ENCODE measurements around the gene ITSN1. TPM values are rescaled to one million over a fixed set of nuclear protein-coding genes. Genes with fewer than 3 reads are reported as not detected.
"Not testable (repeated sequence)": the region's sequence is repeated elsewhere in the genome, so short reads cannot be mapped to it uniquely, and the experiment has no call there.

ITSN1 gene
- 43.2 and 57.0 TPM in 2 replicates for total RNA-seq

DNA sequence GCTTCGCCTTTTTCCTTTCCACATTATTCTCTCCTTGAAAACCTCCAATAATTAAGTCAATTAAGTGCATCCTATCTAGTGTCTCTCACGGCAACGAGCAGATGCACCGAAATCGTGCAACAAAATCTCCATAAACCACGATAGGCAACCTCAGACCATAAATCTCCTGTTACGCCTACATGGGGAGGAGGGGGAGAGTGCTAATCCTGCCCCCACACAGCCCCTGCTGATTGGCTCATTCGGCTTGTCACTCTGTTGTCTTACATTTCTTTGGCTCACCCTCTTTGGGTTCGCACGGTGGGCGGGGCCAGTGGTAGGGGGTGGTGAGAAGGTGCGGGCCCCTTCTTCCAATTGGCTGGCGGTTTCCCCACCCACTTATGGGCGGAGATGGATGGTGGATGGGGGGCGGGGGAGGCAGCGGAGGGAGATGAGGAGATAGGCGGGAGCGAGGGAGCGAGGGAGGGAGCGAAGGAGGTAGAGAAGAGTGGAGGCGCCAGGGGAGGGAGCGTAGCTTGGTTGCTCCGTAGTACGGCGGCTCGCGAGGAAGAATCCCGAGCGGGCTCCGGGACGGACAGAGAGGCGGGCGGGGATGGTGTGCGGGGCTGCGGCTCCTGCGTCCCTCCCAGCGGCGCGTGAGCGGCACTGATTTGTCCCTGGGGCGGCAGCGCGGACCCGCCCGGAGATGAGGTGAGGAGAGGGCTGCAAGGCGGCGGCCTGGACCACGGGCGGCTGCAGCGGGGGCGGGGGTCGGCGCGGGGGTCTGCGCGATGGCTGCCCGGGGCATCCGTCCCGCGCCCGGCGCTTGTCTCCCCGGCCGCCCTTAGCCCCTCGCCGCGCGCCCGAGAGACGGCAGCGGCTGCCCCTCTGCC, at the start of gene ITSN1:
TSS of gene ITSN1 (plus strand) at position 475 of the 869 bp plus-strand sequence. CDS start 76,328 bp downstream, outside the sequence.
- TF ChIP-seq, protein P1, sequence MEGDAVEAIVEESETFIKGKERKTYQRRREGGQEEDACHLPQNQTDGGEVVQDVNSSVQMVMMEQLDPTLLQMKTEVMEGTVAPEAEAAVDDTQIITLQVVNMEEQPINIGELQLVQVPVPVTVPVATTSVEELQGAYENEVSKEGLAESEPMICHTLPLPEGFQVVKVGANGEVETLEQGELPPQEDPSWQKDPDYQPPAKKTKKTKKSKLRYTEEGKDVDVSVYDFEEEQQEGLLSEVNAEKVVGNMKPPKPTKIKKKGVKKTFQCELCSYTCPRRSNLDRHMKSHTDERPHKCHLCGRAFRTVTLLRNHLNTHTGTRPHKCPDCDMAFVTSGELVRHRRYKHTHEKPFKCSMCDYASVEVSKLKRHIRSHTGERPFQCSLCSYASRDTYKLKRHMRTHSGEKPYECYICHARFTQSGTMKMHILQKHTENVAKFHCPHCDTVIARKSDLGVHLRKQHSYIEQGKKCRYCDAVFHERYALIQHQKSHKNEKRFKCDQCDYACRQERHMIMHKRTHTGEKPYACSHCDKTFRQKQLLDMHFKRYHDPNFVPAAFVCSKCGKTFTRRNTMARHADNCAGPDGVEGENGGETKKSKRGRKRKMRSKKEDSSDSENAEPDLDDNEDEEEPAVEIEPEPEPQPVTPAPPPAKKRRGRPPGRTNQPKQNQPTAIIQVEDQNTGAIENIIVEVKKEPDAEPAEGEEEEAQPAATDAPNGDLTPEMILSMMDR (IDR thresholded peaks at IDR 0.05; ENCODE audit: insufficient read depth, low read depth, low read length) = no peak
- DNase-seq (ENCODE audit: low read depth) = peak; percentile 100

DNA sequence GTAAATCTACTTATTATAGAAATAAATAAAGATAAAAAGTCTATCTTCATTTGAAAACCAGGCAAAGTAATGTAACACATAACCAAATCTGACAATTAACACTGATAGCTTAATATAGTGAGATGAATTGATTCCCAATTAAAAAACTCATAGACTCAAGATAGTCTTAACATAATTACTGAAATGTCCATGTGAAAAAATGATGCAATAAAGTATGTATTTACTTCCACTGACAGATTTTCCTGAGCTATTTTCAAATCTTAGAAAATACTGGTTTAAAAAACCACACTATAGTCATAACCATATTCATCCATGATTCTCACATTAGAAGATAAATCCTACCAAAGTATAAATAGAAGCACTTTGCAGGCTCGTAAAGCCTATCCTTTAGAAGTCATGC, 44.2 kb upstream of the ITSN1 start:
- DNase-seq (ENCODE audit: low read depth) = no peak
- TF ChIP-seq, protein P1 (IDR thresholded peaks at IDR 0.05; ENCODE audit: insufficient read depth, low read depth, low read length) = no peak

More for the DNA sequence above, at the start of gene ITSN1:
- peak within 1 kb of the TSS; percentile 76 for H3K4me3 ChIP-seq (ENCODE audit: low read depth, low read length)

DNA sequence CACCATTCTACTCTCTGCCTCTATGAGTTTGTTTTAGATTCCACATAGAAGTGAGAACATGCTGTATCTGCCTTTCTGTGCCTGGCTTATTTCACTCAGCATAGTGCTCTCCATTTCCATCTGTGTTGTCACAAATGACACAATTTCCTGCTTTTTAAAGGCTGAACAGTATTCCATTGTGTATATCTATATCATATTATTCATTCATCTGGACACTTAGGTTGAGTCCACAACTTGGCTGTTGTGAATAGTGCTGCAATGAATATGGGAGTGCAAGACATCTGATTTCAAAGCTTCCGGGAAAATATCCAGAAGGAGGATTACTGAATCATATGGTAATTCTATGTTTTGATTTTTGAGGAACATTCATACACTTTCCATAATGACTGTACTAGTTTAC, 33.7 kb upstream of the ITSN1 start:
- TF ChIP-seq, protein P1 (IDR thresholded peaks at IDR 0.05; ENCODE audit: insufficient read depth, low read depth, low read length) = no peak
- DNase-seq (ENCODE audit: low read depth) = peak; percentile 30
- H3K4me3 ChIP-seq (ENCODE audit: low read depth, low read length) = no peak overlapping the region

More for the DNA sequence above, 44.2 kb upstream of the ITSN1 start:
- H3K4me3 ChIP-seq (ENCODE audit: low read depth, low read length) = no peak overlapping the region

DNA sequence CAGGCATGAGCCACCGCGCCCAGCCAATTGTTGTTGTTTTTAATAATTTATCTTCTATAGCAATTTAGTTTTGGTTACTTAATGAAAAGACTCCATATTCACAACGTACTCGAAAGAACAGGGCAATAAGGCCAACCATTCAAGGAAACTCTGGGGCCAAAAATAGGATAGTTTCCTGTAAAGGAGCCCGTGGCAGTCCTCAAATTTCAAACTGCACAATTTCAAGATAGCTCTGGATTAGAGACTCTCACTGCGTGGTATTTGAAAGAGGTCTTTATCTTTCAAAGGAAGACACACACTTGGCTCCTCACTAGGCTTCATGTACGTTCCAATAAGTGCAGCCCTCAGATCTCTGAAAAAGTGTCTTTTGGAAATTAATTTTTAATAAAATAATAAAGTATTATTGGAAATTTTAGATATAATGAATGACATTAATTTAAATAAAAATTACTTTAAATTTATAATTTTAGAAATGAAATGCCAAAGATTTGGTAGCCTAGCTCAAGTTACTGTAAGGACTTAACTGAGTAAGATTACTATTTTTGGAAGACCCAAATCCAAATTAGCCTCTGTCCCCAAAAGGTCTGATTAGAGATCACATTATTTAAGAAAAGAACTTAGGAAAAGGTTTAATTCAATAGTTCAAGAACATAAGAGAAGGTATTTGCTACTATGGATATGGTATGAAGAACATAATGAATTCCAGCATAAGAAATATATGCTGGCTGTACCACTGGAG, 31.1 kb upstream of the ITSN1 start:
- H3K4me3 ChIP-seq (ENCODE audit: low read depth, low read length) = no peak overlapping the region
- TF ChIP-seq, protein P1 (IDR thresholded peaks at IDR 0.05; ENCODE audit: insufficient read depth, low read depth, low read length) = no peak
- DNase-seq (ENCODE audit: low read depth) = no peak

DNA sequence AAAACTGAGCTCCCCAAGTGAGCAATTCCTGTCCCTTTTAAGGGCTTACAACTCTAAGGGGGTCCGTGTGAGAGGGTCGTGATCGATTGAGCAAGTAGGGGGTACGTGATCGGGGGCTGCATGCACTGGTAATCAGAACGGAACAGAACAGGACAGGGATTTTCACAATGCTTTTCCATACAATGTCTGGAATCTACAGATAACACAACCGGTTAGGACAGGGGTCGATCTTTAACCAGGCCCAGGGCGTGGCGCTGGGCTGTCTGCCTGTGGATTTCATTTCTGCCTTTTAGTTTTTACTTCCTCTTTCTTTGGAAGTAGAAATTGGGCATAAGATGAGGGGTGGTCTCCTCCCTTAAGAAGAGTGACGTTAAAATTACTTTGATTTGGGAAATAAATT, 24.7 kb upstream of the ITSN1 start:
- DNase-seq (ENCODE audit: low read depth); H3K4me3 ChIP-seq (ENCODE audit: low read depth, low read length): not testable (repeated sequence)

DNA sequence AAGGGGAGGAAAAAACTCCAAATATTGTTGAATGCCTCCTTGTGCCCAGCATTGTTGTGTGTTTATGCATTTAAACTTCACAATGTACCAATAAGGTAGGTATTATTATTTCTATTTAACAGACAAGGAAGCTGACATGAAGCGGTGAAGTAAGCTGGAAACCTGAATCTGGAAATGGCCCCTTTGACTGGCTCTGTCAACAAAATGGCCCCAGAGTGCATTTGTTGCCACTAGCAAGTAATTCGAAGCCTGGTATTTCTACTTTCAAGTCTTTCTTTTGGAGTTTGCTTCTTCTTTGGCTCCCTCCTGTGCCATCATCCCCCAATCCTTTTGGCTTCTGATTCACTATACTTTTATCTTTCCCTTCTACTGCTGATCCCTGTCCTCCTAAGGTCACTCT, 23.9 kb upstream of the ITSN1 start:
- no peak for DNase-seq (ENCODE audit: low read depth)
- no peak overlapping the region for H3K4me3 ChIP-seq (ENCODE audit: low read depth, low read length)
- TF ChIP-seq, protein P1 (IDR thresholded peaks at IDR 0.05; ENCODE audit: insufficient read depth, low read depth, low read length) = no peak

DNA sequence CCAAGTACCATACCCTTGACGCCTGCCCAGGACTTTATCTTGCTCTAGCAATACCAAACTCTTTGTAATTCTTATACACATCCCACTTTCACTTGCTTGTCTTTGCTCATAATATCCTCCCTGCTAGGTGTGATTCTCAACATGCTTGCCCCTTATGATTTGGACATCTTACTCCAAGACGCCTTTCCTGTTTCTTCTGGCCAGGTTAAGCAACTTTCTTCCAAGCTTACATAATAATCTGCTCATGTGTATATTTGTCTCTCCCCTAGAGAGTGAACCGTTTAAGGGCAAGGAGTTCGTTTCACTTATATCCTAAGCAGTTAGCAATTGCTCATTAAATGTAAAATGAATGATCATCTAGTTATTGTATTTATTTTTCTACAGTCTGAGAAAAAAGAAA, 22.6 kb upstream of the ITSN1 start:
- TF ChIP-seq, protein P1 (IDR thresholded peaks at IDR 0.05; ENCODE audit: insufficient read depth, low read depth, low read length) = no peak
- DNase-seq (ENCODE audit: low read depth) = no peak
- H3K4me3 ChIP-seq (ENCODE audit: low read depth, low read length) = no peak overlapping the region
